ENCODE data around the gene LMX1A. TPM values are rescaled to one million over a fixed set of nuclear protein-coding genes. Genes with fewer than 3 reads are reported as not detected.

LMX1A gene
- total RNA-seq, 2 donors from 2014 or later = not detected

GRCh38 chr1:165395478-165395877 lies 39.0 kb upstream of the LMX1A start:
- H3K36me3 ChIP-seq = no peaks in the 10 kb centered on the region
- H3K27me3 ChIP-seq = no peaks in the 10 kb centered on the region
- peaks cover 0 to 17% of the 10 kb centered on the region in 2 donors for H3K4me1 ChIP-seq
- TF ChIP-seq CTCF (IDR thresholded peaks at IDR 0.05) = no peak
- H3K27ac ChIP-seq = no peak overlapping the region
- no peaks in the 10 kb centered on the region for H3K9me3 ChIP-seq
- no peak overlapping the region for H3K4me3 ChIP-seq
- DNase-seq (ENCODE audit: low spot score) = no peak

GRCh38 chr1:165392634-165393571 lies 36.4 kb upstream of the LMX1A start:
- Histone ChIP-seq H3K4me3 (peak overlapping the region in 1 of 2 donors; percentile 18), H3K4me1 (peaks cover 0 to 14% of the 10 kb centered on the region in 2 donors), H3K27me3 (no peaks in the 10 kb centered on the region), H3K36me3 (no peaks in the 10 kb centered on the region), H3K27ac (no peak overlapping the region), H3K9me3 (no peaks in the 10 kb centered on the region)
- TF ChIP-seq CTCF (IDR thresholded peaks at IDR 0.05) = peak; percentile 87 to 96
- peak; percentile 80 for DNase-seq (ENCODE audit: low spot score)

GRCh38 chr1:165389609-165390008 lies 33.1 kb upstream of the LMX1A start:
- H3K27me3 ChIP-seq = no peaks in the 10 kb centered on the region

GRCh38 chr1:165387961-165388360 lies 31.4 kb upstream of the LMX1A start:
- no peak for TF ChIP-seq CTCF (IDR thresholded peaks at IDR 0.05)
- Histone ChIP-seq H3K27me3 (no peaks in the 10 kb centered on the region), H3K4me1 (peaks cover 0 to 16% of the 10 kb centered on the region in 2 donors), H3K27ac (no peak overlapping the region), H3K36me3 (no peaks in the 10 kb centered on the region), H3K4me3 (no peak overlapping the region), H3K9me3 (no peaks in the 10 kb centered on the region)
- DNase-seq (ENCODE audit: low spot score) = no peak

More at GRCh38 chr1:165389609-165390008, 33.1 kb upstream of the LMX1A start:
- Histone ChIP-seq H3K4me3 (no peak overlapping the region), H3K4me1 (peaks cover 0 to 10% of the 10 kb centered on the region in 2 donors), H3K9me3 (no peaks in the 10 kb centered on the region), H3K27ac (no peak overlapping the region), H3K36me3 (no peaks in the 10 kb centered on the region)
- DNase-seq (ENCODE audit: low spot score) = no peak
- TF ChIP-seq CTCF (IDR thresholded peaks at IDR 0.05) = no peak

GRCh38 chr1:165387505-165387904 lies 31.0 kb upstream of the LMX1A start:
- Histone ChIP-seq H3K4me3 (no peak overlapping the region), H3K27me3 (no peaks in the 10 kb centered on the region), H3K27ac (no peak overlapping the region), H3K36me3 (no peaks in the 10 kb centered on the region), H3K4me1 (peaks cover 0 to 16% of the 10 kb centered on the region in 2 donors), H3K9me3 (no peaks in the 10 kb centered on the region)
- no peak for DNase-seq (ENCODE audit: low spot score)
- TF ChIP-seq CTCF (IDR thresholded peaks at IDR 0.05) = no peak

All from right atrium auricular region (tissue), 2 donors.